Cerebellar cortex (tissue), 1 donor: ENCODE data around the gene UPF1.
"Not testable (repeated sequence)": the region's sequence is repeated elsewhere in the genome, so short reads cannot be mapped to it uniquely, and the experiment has no call there.

Experiments used
- DNase-seq: peaks from one replicate; pipeline ENCODE4 v3.0.0-alpha.2; 2015; ENCODE audit warnings: low spot score

UPF1 gene

GRCh38 chr19:18799389-18799970, 32.3 kb upstream of the UPF1 start:
- no peak for DNase-seq

- DNase-seq, result no peak
These were observed 31.7 kb upstream of the UPF1 start for GRCh38 chr19:18800079-18800478.

- no peak for DNase-seq
These were observed 31.1 kb upstream of the UPF1 start for GRCh38 chr19:18800636-18801035.

GRCh38 chr19:18802354-18802753, 29.4 kb upstream of the UPF1 start:
- no peak for DNase-seq

GRCh38 chr19:18803550-18804138, 28.1 kb upstream of the UPF1 start:
- DNase-seq, result no peak

GRCh38 chr19:18804139-18804601, 27.6 kb upstream of the UPF1 start:
- DNase-seq, result no peak

GRCh38 chr19:18804643-18805042, 27.1 kb upstream of the UPF1 start:
- DNase-seq, result no peak

GRCh38 chr19:18807861-18808331, 23.9 kb upstream of the UPF1 start:
- no peak for DNase-seq

- peak; percentile 57 for DNase-seq
These were observed 22.4 kb upstream of the UPF1 start for GRCh38 chr19:18809149-18809868.

GRCh38 chr19:18811638-18812037, 20.1 kb upstream of the UPF1 start:
- not testable (repeated sequence) for DNase-seq

- DNase-seq, result no peak
These were observed 17.7 kb upstream of the UPF1 start for GRCh38 chr19:18814063-18814462.

GRCh38 chr19:18815673-18816072, 16.1 kb upstream of the UPF1 start:
- no peak for DNase-seq

GRCh38 chr19:18816645-18817044, 15.1 kb upstream of the UPF1 start:
- DNase-seq, result not testable (repeated sequence)

- DNase-seq, result no peak
These were observed 14.2 kb upstream of the UPF1 start for GRCh38 chr19:18817574-18817973.

- DNase-seq, result no peak
These were observed 3.0 kb upstream of the UPF1 start for GRCh38 chr19:18828786-18829185.

- no peak for DNase-seq
These were observed 1.3 kb upstream of the UPF1 start for GRCh38 chr19:18830488-18830887.

GRCh38 chr19:18832306-18833140, 764 bp downstream of the UPF1 start:
- no peak for DNase-seq

GRCh38 chr19:18833141-18833476, 1.4 kb downstream of the UPF1 start:
- no peak for DNase-seq

- DNase-seq, result no peak
These were observed 2.3 kb downstream of the UPF1 start for GRCh38 chr19:18833849-18834643.

- no peak for DNase-seq
These were observed 2.9 kb downstream of the UPF1 start for GRCh38 chr19:18834644-18834984.

GRCh38 chr19:18839465-18840287, 7.9 kb downstream of the UPF1 start:
- DNase-seq, result no peak
